DND-41 (cell line): ENCODE measurements around the gene C2CD4B.
A peak's percentile ranks its signal among the peaks of the same experiment; 100 is the strongest.

Experiments used
- ATAC-seq: fragments of 200-7000 bp; cut with Tn5 transposase; 3 replicates; pipeline ENCODE4 v1.9.1; 2021; ENCODE audit warnings: low read depth; ENCODE audit not compliant: insufficient read depth
- DNase-seq: peaks from one replicate; pipeline ENCODE4 v3.0.0-alpha.2; 2020
- H2AFZ ChIP-seq: 2 replicates; pipeline ENCODE4 v1.6.0; 2012; ENCODE audit warnings: low read depth, low read length
- H3K27ac ChIP-seq: 2 replicates; pipeline ENCODE4 v1.5.1; 2012; ENCODE audit warnings: low read length, inconsistent platforms
- H3K27me3 ChIP-seq: fragments of 200-600 bp; sonication (generic); 2 replicates; pipeline ENCODE4 v1.6.0; 2012; ENCODE audit warnings: low read length, mild to moderate bottlenecking, inconsistent platforms; ENCODE audit not compliant: insufficient read depth, poor library complexity
- H3K36me3 ChIP-seq: 2 replicates; pipeline ENCODE4 v1.5.1; 2012; ENCODE audit warnings: low read length, inconsistent platforms; ENCODE audit not compliant: insufficient read depth
- H3K4me1 ChIP-seq: 2 replicates; pipeline ENCODE4 v1.5.1; 2012; ENCODE audit warnings: mild to moderate bottlenecking, low read length; ENCODE audit not compliant: insufficient read depth
- H3K4me2 ChIP-seq: 2 replicates; pipeline ENCODE4 v1.6.0; 2012; ENCODE audit warnings: mild to moderate bottlenecking, moderate library complexity, low read length, inconsistent platforms; ENCODE audit not compliant: insufficient read depth
- H3K4me3 ChIP-seq, 2 experiments: fragments of 200-600 bp in 1 of 2; shearing (Covaris generic) in 1 of 2; 2 replicates each; pipeline ENCODE4 v1.5.1; 2012 to 2016; ENCODE audit warnings: inconsistent platforms in 2 of 2, low read length in 2 of 2, mild to moderate bottlenecking in 2 of 2, low read depth in 1 of 2, moderate library complexity in 1 of 2
- H3K79me2 ChIP-seq: 2 replicates; pipeline ENCODE4 v1.6.0; 2012; ENCODE audit warnings: low read length, inconsistent platforms; ENCODE audit not compliant: insufficient read depth
- H3K9ac ChIP-seq: 2 replicates; pipeline ENCODE4 v1.6.0; 2012; ENCODE audit warnings: low read depth, mild to moderate bottlenecking, inconsistent platforms, low read length, moderate library complexity
- H3K9me3 ChIP-seq: 2 replicates; pipeline ENCODE4 v1.5.1; 2012; ENCODE audit warnings: low read length, moderate library complexity, mild to moderate bottlenecking, inconsistent platforms; ENCODE audit not compliant: insufficient read depth, severe bottlenecking
- H4K20me1 ChIP-seq: 2 replicates; pipeline ENCODE4 v1.6.0; 2012; ENCODE audit warnings: low read length; ENCODE audit not compliant: insufficient read depth
- EZH2 ChIP-seq: IDR thresholded peaks from 3 replicates; pipeline ENCODE4 v1.6.1; 2012; ENCODE audit warnings: borderline replicate concordance, low read depth, mild to moderate bottlenecking, moderate library complexity, low read length, inconsistent platforms; ENCODE audit not compliant: severe bottlenecking
- TF ChIP-seq, protein P1 (sequence below): IDR thresholded peaks from 2 replicates; pipeline ENCODE4 v1.5.1; 2012; ENCODE audit warnings: borderline replicate concordance, low read length, moderate library complexity, mild to moderate bottlenecking; ENCODE audit not compliant: poor library complexity, severe bottlenecking; ENCODE audit errors: extremely low read depth

C2CD4B gene

DNA sequence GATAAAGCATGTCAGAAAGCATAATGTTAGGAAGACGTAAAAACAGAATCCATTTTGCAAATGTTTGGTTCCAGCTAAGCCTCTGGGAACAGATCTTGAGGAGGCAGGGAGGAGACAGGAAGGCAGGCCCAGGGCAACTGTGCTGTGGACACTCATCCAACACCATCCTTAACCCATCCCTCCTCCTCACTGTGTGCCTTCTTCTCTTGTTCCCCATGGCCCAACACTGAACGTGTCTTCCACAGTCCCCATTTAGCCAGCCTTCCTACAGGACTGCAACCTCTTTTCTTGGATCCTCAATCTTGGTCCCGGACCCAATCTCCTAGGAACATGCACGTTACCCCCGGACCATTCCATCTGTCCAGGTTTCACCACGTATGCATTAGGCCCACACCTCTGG is 15.4 kb downstream of the C2CD4B start:
- ATAC-seq: no peak
- TF ChIP-seq, protein P1, sequence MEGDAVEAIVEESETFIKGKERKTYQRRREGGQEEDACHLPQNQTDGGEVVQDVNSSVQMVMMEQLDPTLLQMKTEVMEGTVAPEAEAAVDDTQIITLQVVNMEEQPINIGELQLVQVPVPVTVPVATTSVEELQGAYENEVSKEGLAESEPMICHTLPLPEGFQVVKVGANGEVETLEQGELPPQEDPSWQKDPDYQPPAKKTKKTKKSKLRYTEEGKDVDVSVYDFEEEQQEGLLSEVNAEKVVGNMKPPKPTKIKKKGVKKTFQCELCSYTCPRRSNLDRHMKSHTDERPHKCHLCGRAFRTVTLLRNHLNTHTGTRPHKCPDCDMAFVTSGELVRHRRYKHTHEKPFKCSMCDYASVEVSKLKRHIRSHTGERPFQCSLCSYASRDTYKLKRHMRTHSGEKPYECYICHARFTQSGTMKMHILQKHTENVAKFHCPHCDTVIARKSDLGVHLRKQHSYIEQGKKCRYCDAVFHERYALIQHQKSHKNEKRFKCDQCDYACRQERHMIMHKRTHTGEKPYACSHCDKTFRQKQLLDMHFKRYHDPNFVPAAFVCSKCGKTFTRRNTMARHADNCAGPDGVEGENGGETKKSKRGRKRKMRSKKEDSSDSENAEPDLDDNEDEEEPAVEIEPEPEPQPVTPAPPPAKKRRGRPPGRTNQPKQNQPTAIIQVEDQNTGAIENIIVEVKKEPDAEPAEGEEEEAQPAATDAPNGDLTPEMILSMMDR: no peak
- no peak for TF ChIP-seq EZH2

DNA sequence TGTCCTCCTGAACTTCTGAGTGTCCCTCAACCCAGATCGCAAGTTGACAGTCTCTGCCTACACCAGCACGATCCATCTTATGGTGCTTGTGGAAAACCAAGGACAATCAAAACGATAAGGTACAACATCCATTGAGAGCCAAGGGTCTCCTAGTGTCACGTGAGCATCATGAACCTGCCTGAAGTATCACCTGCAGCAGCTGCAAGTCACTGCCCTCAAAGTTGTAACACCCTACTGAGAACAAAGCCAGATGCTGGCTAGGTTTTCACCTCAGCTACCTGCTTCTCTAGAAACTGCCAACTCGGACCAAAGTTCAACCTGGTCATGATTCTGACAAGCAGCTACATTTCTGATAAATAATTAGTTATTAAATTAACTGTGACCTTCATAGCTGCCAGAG is 17.5 kb downstream of the C2CD4B start:
- Histone ChIP-seq H3K79me2 (no peaks in the 10 kb centered on the region), H2AFZ (no peak overlapping the region), H3K4me2 (no peak overlapping the region), H4K20me1 (no peaks in the 10 kb centered on the region), H3K27ac (no peak overlapping the region), H3K4me1 (peaks cover 15% of the 10 kb centered on the region), H3K9ac (no peak overlapping the region), H3K9me3 (no peaks in the 10 kb centered on the region), H3K36me3 (no peaks in the 10 kb centered on the region), H3K4me3 (no peak overlapping the region), H3K27me3 (no peaks in the 10 kb centered on the region)
- ATAC-seq (no peak), DNase-seq (no peak)
- no peak for TF ChIP-seq EZH2
- TF ChIP-seq, protein P1: no peak

More for the DNA sequence above, 15.4 kb downstream of the C2CD4B start:
- H3K9ac ChIP-seq: no peak overlapping the region
- H3K27me3 ChIP-seq: no peaks in the 10 kb centered on the region
- H3K27ac ChIP-seq: peak overlapping the region; percentile 8; the same call in 1 of the 2 replicates
- no peaks in the 10 kb centered on the region for H3K9me3 ChIP-seq
- peaks cover 13% of the 10 kb centered on the region for H3K4me1 ChIP-seq
- H3K4me2 ChIP-seq: no peak overlapping the region
- no peaks in the 10 kb centered on the region for H3K79me2 ChIP-seq
- no peaks in the 10 kb centered on the region for H4K20me1 ChIP-seq
- H2AFZ ChIP-seq: no peak overlapping the region
- no peak overlapping the region for H3K4me3 ChIP-seq
- DNase-seq: no peak
- H3K36me3 ChIP-seq: no peaks in the 10 kb centered on the region

DNA sequence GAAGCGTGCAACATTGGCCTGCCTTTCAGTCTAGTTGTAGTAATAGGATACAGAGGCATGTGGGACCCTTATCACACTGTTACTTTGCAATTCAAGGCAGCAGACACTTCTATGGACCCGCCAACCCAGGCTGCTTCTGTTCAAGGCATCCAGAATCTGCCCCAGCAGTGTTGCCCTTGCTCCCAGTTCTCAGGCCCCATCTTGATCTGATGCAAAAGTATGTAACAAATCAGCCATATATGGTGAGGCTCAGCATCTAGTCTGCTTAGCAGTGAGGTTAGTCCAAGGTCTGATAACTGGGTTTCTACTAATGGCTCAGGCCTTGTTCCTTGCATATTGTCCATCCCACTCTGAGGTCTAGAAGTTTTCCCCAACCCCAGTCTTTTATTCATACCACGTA is 17.9 kb downstream of the C2CD4B start:
- Histone ChIP-seq H3K36me3 (no peaks in the 10 kb centered on the region), H3K27me3 (no peaks in the 10 kb centered on the region), H2AFZ (no peak overlapping the region), H3K9ac (no peak overlapping the region), H3K4me2 (no peak overlapping the region), H3K79me2 (no peaks in the 10 kb centered on the region), H3K4me1 (peaks cover 19% of the 10 kb centered on the region), H4K20me1 (no peaks in the 10 kb centered on the region), H3K9me3 (no peaks in the 10 kb centered on the region), H3K27ac (no peak overlapping the region), H3K4me3 (no peak overlapping the region)
- ATAC-seq (no peak), DNase-seq (no peak)
- TF ChIP-seq EZH2: no peak
- TF ChIP-seq, protein P1: no peak
